Activated CD8-positive, alpha-beta T cell treated with anti-CD3 and anti-CD28 coated beads for 36 hours (primary cell): ENCODE results near the gene MS4A3. TPM values are rescaled to one million over a fixed set of nuclear protein-coding genes. Genes with fewer than 3 reads are reported as not detected.

Experiments used
- ATAC-seq: fragments of 200-7000 bp; cut with Tn5 transposase; one replicate; pipeline ENCODE4 v1.10.0; 2021; ENCODE audit warnings: mild to moderate bottlenecking, moderate library complexity
- CTCF ChIA-PET: fragments of 350-600 bp; sonication (Branson Sonifier 250); formaldehyde crosslinking; loops from one replicate; lab custom pipeline; 2021; ENCODE audit warnings: antibody characterized with exemption; lab: Charles Lee
- POLR2A ChIA-PET: fragments of 350-600 bp; sonication (Branson Sonifier 250); formaldehyde crosslinking; loops from one replicate; lab custom pipeline; 2021; ENCODE audit warnings: antibody characterized with exemption; lab: Charles Lee
- DNase-seq: peaks from one replicate; pipeline ENCODE4 v3.0.0-alpha.2; 2020
- H3K27ac Mint-ChIP-seq: one replicate; pipeline ENCODE4 v1.8.0; 2021; ENCODE audit warnings: mild to moderate bottlenecking, mixed read lengths
- H3K27me3 Mint-ChIP-seq: one replicate; pipeline ENCODE4 v1.8.0; 2021; ENCODE audit warnings: mixed read lengths
- H3K36me3 Mint-ChIP-seq: one replicate; pipeline ENCODE4 v1.8.0; 2021; ENCODE audit warnings: low read depth, mixed read lengths
- H3K4me1 Mint-ChIP-seq: one replicate; pipeline ENCODE4 v1.8.0; 2021; ENCODE audit warnings: low read depth, mixed read lengths
- H3K4me3 Mint-ChIP-seq: one replicate; pipeline ENCODE4 v1.8.0; 2021; ENCODE audit warnings: mild to moderate bottlenecking, moderate library complexity, mixed read lengths
- H3K9me3 Mint-ChIP-seq: one replicate; pipeline ENCODE4 v1.8.0; 2021; ENCODE audit warnings: mixed read lengths
- CTCF ChIP-seq: fragments of 200-600 bp; IDR thresholded peaks from one replicate; pipeline ENCODE4 v1.8.0; 2022; ENCODE audit warnings: antibody characterized with exemption, mild to moderate bottlenecking
- intact Hi-C: fragments of 100-400 bp; cut with micrococcal nuclease; formaldehyde crosslinking; loops from one replicate; pipeline ENCODE4 v1.10.0; 2022
- total RNA-seq, 2 experiments: library from RNA; stranded (reverse); gene quantifications; one replicate each; pipeline ENCODE4 v1.2.3, GENCODE V29; 2021

MS4A3 gene
- total RNA-seq, 2 experiments from 2014 or later = not detected

GRCh38 chr11:60087239-60087638 lies 30.8 kb downstream of the MS4A3 start:
- no peaks in the 10 kb centered on the region for H3K4me1 Mint-ChIP-seq
- H3K9me3 Mint-ChIP-seq = no peaks in the 10 kb centered on the region
- no peak overlapping the region for H3K4me3 Mint-ChIP-seq
- CTCF ChIA-PET = no interaction called here
- peaks cover 23% of the 10 kb centered on the region for H3K27me3 Mint-ChIP-seq
- DNase-seq (no peak), ATAC-seq (no peak)
- H3K36me3 Mint-ChIP-seq = no peaks in the 10 kb centered on the region
- intact Hi-C loops = no loop called here
- no peak overlapping the region for H3K27ac Mint-ChIP-seq
- TF ChIP-seq CTCF = no peak
- POLR2A ChIA-PET = no interaction called here

- no peak for DNase-seq
- no peaks in the 10 kb centered on the region for H3K4me1 Mint-ChIP-seq
- TF ChIP-seq CTCF = no peak
- ATAC-seq = no peak
- H3K36me3 Mint-ChIP-seq = no peaks in the 10 kb centered on the region
- peaks cover 23% of the 10 kb centered on the region for H3K27me3 Mint-ChIP-seq
- no peak within 1 kb of the TSS for H3K4me3 Mint-ChIP-seq
- H3K27ac Mint-ChIP-seq = no peak within 1 kb of the TSS
- intact Hi-C loops = no loop called here
- no peaks in the 10 kb centered on the region for H3K9me3 Mint-ChIP-seq
- ChIA-PET POLR2A (no interaction called here), CTCF (no interaction called here)
These were observed 31.9 kb downstream of the MS4A3 start, which contains the start of gene MS4A2 for GRCh38 chr11:60088364-60088763. Gene MS4A2, plus strand, starts transcription at chr11:60088664. Its CDS starts 102 bp downstream, at chr11:60088766.

- peaks cover 5% of the 10 kb centered on the region for H3K27me3 Mint-ChIP-seq
- no peak for TF ChIP-seq CTCF
- no peak overlapping the region for H3K27ac Mint-ChIP-seq
- H3K4me1 Mint-ChIP-seq = no peaks in the 10 kb centered on the region
- ATAC-seq = no peak
- intact Hi-C loops = no loop called here
- no peaks in the 10 kb centered on the region for H3K9me3 Mint-ChIP-seq
- DNase-seq = no peak
- CTCF ChIA-PET = no interaction called here
- H3K4me3 Mint-ChIP-seq = no peak overlapping the region
- POLR2A ChIA-PET = no interaction called here
- no peaks in the 10 kb centered on the region for H3K36me3 Mint-ChIP-seq
These were observed 39.1 kb downstream of the MS4A3 start for GRCh38 chr11:60095477-60096120.

GRCh38 chr11:60097189-60097588 lies 40.7 kb downstream of the MS4A3 start:
- Mint-ChIP-seq H3K27me3 (peaks cover 5% of the 10 kb centered on the region), H3K4me3 (no peak overlapping the region), H3K9me3 (no peaks in the 10 kb centered on the region), H3K36me3 (no peaks in the 10 kb centered on the region), H3K27ac (no peak overlapping the region), H3K4me1 (no peaks in the 10 kb centered on the region)
- ChIA-PET POLR2A (no interaction called here), CTCF (no interaction called here)
- DNase-seq = no peak
- no peak for ATAC-seq
- no peak for TF ChIP-seq CTCF
- intact Hi-C loops = no loop called here

GRCh38 chr11:60098508-60098907 lies 42.0 kb downstream of the MS4A3 start:
- intact Hi-C loops = no loop called here
- DNase-seq (no peak), ATAC-seq (no peak)
- Mint-ChIP-seq H3K36me3 (no peaks in the 10 kb centered on the region), H3K4me3 (no peak overlapping the region), H3K9me3 (no peaks in the 10 kb centered on the region), H3K4me1 (no peaks in the 10 kb centered on the region), H3K27ac (no peak overlapping the region), H3K27me3 (peaks cover 5% of the 10 kb centered on the region)
- TF ChIP-seq CTCF = no peak
- ChIA-PET POLR2A (no interaction called here), CTCF (no interaction called here)
